Measurements from ENCODE around the gene FBLL1.
"Not testable (repeated sequence)": the region's sequence is repeated elsewhere in the genome, so short reads cannot be mapped to it uniquely, and the experiment has no call there.

Gene FBLL1

GRCh38 chr5:168568738-168569137 is 39.6 kb downstream of the FBLL1 start:
- no CpG with 5 or more reads among the region's 6 CpGs for WGBS, 2 donors (ENCODE audit: extremely low coverage in 2 of 2, insufficient read length in 2 of 2, insufficient replicate concordance in 1 of 2)
- no peak overlapping the region for H3K4me2 ChIP-seq (ENCODE audit: insufficient read depth, low read length, poor library complexity, severe bottlenecking)
- no peak overlapping the region for H2AFZ ChIP-seq (ENCODE audit: low read length)
- H3K27me3 ChIP-seq (ENCODE audit: control insufficient read depth in 3 of 3, insufficient read depth in 3 of 3, low read depth in 1 of 3, low read length in 3 of 3): no peaks in the 10 kb centered on the region
- H2BK15ac ChIP-seq (ENCODE audit: low read length): no peak overlapping the region
- no peak overlapping the region for H4K8ac ChIP-seq (ENCODE audit: low read depth, low read length)
- H2BK12ac ChIP-seq (ENCODE audit: low read length): no peak overlapping the region
- no peak overlapping the region for H2BK5ac ChIP-seq (ENCODE audit: low read length)
- no peak overlapping the region for H4K91ac ChIP-seq (ENCODE audit: low read depth, low read length, poor library complexity)
- no peaks in the 10 kb centered on the region for H3K4me1 ChIP-seq (ENCODE audit: control insufficient read depth in 2 of 2, insufficient read depth in 1 of 2, low read depth in 1 of 2, low read length in 2 of 2)
- DNase-seq (ENCODE audit: low spot score): no peak
- peaks cover 0 to 12% of the 10 kb centered on the region in 2 donors for H3K9me3 ChIP-seq (replicated peaks in 1 of 2; ENCODE audit: control insufficient read depth in 2 of 2, insufficient read depth in 1 of 2, low read depth in 1 of 2, low read length in 2 of 2)
- no peak overlapping the region for H3K23ac ChIP-seq (ENCODE audit: low read depth, low read length, poor library complexity)
- H3K4me3 ChIP-seq (ENCODE audit: low read length in 2 of 2): no peak overlapping the region
- no peak overlapping the region for H3K18ac ChIP-seq (ENCODE audit: low read length)
- no peak overlapping the region for H3K4ac ChIP-seq (ENCODE audit: low read length)
- H3K9ac ChIP-seq (ENCODE audit: low read depth, low read length, poor library complexity): no peak overlapping the region
- H3K14ac ChIP-seq (ENCODE audit: low read length): no peak overlapping the region
- H3K79me1 ChIP-seq (ENCODE audit: low read depth, low read length): peaks cover 5% of the 10 kb centered on the region
- H2AK5ac ChIP-seq (ENCODE audit: low read depth, low read length): no peak overlapping the region
- no peak overlapping the region for H2BK120ac ChIP-seq (ENCODE audit: low read depth, low read length)
- peaks cover 18 to 88% of the 10 kb centered on the region in 2 donors for H3K36me3 ChIP-seq (replicated peaks in 1 of 2; ENCODE audit: control insufficient read depth in 2 of 2, insufficient read depth in 2 of 2, low read length in 2 of 2)
- H3K27ac ChIP-seq (replicated peaks; ENCODE audit: low read length): no peak overlapping the region

DNA sequence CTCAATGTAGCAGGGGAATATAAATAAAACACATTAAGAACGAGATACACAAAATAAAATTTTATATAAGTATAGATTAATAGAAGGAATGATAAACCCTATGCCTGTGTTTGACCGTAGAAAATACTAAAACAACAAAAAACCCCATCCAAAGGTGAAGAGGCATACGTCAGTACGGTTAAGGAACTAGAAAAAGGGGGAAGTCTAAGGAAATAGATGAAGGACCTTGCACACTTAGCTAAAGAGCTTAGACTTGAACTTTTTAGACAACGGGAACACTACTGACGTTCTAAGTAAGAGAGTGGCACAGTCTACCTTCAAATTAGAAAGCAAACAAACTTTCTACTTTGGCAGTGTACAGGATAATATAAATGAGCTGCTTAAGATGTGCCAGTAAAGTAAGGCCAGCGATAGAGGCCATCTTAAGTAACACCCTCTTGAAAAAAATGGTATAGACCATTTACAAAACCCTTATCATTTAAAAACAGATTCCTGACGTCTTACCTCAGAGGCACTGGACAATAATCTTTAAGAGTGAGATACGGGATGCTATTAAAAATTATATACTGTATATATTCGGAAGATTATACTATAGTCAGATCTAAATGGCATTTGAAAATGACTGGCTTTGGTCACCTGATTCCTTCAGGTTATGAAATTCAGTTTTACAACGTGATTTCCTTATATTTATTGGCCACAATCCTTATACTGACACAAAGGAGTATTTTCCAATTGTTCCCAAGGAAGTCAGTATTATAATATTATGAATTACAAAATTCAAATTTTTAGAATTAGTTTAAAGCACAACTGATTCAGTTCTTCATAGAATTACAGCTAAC is 41.6 kb downstream of the FBLL1 start:
- no peak overlapping the region for H3K4me2 ChIP-seq (ENCODE audit: insufficient read depth, low read length, poor library complexity, severe bottlenecking)
- no peak overlapping the region for H2BK120ac ChIP-seq (ENCODE audit: low read depth, low read length)
- no peak overlapping the region for H3K9ac ChIP-seq (ENCODE audit: low read depth, low read length, poor library complexity)
- peaks cover 5% of the 10 kb centered on the region for H3K79me1 ChIP-seq (ENCODE audit: low read depth, low read length)
- H2BK15ac ChIP-seq (ENCODE audit: low read length): no peak overlapping the region
- H3K18ac ChIP-seq (ENCODE audit: low read length): no peak overlapping the region
- no peaks in the 10 kb centered on the region for H3K4me1 ChIP-seq (ENCODE audit: control insufficient read depth in 2 of 2, insufficient read depth in 1 of 2, low read depth in 1 of 2, low read length in 2 of 2)
- peaks cover 0 to 28% of the 10 kb centered on the region in 2 donors for H3K9me3 ChIP-seq (replicated peaks in 1 of 2; ENCODE audit: control insufficient read depth in 2 of 2, insufficient read depth in 1 of 2, low read depth in 1 of 2, low read length in 2 of 2)
- no peak overlapping the region for H3K4ac ChIP-seq (ENCODE audit: low read length)
- H2BK5ac ChIP-seq (ENCODE audit: low read length): no peak overlapping the region
- no peak overlapping the region for H4K8ac ChIP-seq (ENCODE audit: low read depth, low read length)
- peaks cover 14 to 85% of the 10 kb centered on the region in 2 donors for H3K36me3 ChIP-seq (replicated peaks in 1 of 2; ENCODE audit: control insufficient read depth in 2 of 2, insufficient read depth in 2 of 2, low read length in 2 of 2)
- no peak overlapping the region for H3K27ac ChIP-seq (replicated peaks; ENCODE audit: low read length)
- no peak for DNase-seq (ENCODE audit: low spot score)
- H4K91ac ChIP-seq (ENCODE audit: low read depth, low read length, poor library complexity): no peak overlapping the region
- H2AFZ ChIP-seq (ENCODE audit: low read length): no peak overlapping the region
- H2BK12ac ChIP-seq (ENCODE audit: low read length): no peak overlapping the region
- H3K23ac ChIP-seq (ENCODE audit: low read depth, low read length, poor library complexity): no peak overlapping the region
- no CpG with 5 or more reads among the region's 11 CpGs for WGBS, 2 donors (ENCODE audit: extremely low coverage in 2 of 2, insufficient read length in 2 of 2, insufficient replicate concordance in 1 of 2)
- no peak overlapping the region for H3K4me3 ChIP-seq (ENCODE audit: low read length in 2 of 2)
- H3K27me3 ChIP-seq (ENCODE audit: control insufficient read depth in 3 of 3, insufficient read depth in 3 of 3, low read depth in 1 of 3, low read length in 3 of 3): no peaks in the 10 kb centered on the region
- no peak overlapping the region for H2AK5ac ChIP-seq (ENCODE audit: low read depth, low read length)
- no peak overlapping the region for H3K14ac ChIP-seq (ENCODE audit: low read length)

DNA sequence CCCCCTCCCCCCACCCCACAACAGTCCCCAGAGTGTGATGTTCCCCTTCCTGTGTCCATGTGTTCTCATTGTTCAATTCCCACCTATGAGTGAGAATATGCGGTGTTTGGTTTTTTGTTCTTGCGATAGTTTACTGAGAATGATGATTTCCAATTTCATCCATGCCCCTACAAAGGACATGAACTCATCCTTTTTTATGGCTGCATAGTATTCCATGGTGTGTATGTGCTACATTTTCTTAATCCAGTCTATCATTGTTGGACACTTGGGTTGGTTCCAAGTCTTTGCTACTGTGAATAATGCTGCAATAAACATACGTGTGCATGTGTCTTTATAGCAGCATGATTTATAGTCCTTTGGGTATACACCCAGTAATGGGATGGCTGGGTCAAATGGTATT is 44.6 kb downstream of the FBLL1 start:
- not testable (repeated sequence) for H3K4ac ChIP-seq (ENCODE audit: low read length); H4K8ac ChIP-seq (ENCODE audit: low read depth, low read length); H3K9ac ChIP-seq (ENCODE audit: low read depth, low read length, poor library complexity); H2AFZ ChIP-seq (ENCODE audit: low read length); H3K18ac ChIP-seq (ENCODE audit: low read length); H2BK120ac ChIP-seq (ENCODE audit: low read depth, low read length); H3K4me1 ChIP-seq (ENCODE audit: control insufficient read depth in 2 of 2, insufficient read depth in 1 of 2, low read depth in 1 of 2, low read length in 2 of 2); H3K79me1 ChIP-seq (ENCODE audit: low read depth, low read length); H4K91ac ChIP-seq (ENCODE audit: low read depth, low read length, poor library complexity); H2AK5ac ChIP-seq (ENCODE audit: low read depth, low read length); H2BK12ac ChIP-seq (ENCODE audit: low read length); H3K27me3 ChIP-seq (ENCODE audit: control insufficient read depth in 3 of 3, insufficient read depth in 3 of 3, low read depth in 1 of 3, low read length in 3 of 3); H3K4me3 ChIP-seq (ENCODE audit: low read length in 2 of 2); DNase-seq (ENCODE audit: low spot score); H2BK5ac ChIP-seq (ENCODE audit: low read length); H2BK15ac ChIP-seq (ENCODE audit: low read length); H3K27ac ChIP-seq (replicated peaks; ENCODE audit: low read length); H3K23ac ChIP-seq (ENCODE audit: low read depth, low read length, poor library complexity); H3K14ac ChIP-seq (ENCODE audit: low read length); H3K4me2 ChIP-seq (ENCODE audit: insufficient read depth, low read length, poor library complexity, severe bottlenecking)
- Histone ChIP-seq H3K36me3 (replicated peaks in 1 of 2; ENCODE audit: control insufficient read depth in 2 of 2, insufficient read depth in 2 of 2, low read length in 2 of 2) (peaks cover 5 to 80% of the 10 kb centered on the region in 2 donors), H3K9me3 (replicated peaks in 1 of 2; ENCODE audit: control insufficient read depth in 2 of 2, insufficient read depth in 1 of 2, low read depth in 1 of 2, low read length in 2 of 2) (peaks cover 0 to 41% of the 10 kb centered on the region in 2 donors)
- WGBS, 2 donors (ENCODE audit: extremely low coverage in 2 of 2, insufficient read length in 2 of 2, insufficient replicate concordance in 1 of 2): no CpG with 5 or more reads among the region's 3 CpGs

DNA sequence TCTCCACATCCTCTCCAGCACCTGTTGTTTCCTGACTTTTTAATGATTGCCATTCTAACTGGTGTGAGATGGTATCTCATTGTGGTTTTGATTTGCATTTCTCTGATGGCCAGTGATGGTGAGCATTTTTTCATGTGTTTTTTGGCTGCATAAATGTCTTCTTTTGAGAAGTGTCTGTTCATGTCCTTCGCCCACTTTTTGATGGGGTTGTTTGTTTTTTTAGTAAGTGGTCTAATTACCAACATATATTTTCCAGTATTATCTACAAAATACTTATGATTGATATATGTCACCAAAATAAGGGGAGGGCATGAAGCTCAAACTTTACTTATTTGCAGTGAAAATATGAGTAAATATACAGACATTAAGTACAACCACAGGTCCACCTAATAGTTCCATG is 45.1 kb downstream of the FBLL1 start:
- not testable (repeated sequence) for H2BK5ac ChIP-seq (ENCODE audit: low read length); DNase-seq (ENCODE audit: low spot score); H4K91ac ChIP-seq (ENCODE audit: low read depth, low read length, poor library complexity); H2AFZ ChIP-seq (ENCODE audit: low read length); H3K9ac ChIP-seq (ENCODE audit: low read depth, low read length, poor library complexity); H2BK12ac ChIP-seq (ENCODE audit: low read length); H2BK15ac ChIP-seq (ENCODE audit: low read length); H3K18ac ChIP-seq (ENCODE audit: low read length); H3K23ac ChIP-seq (ENCODE audit: low read depth, low read length, poor library complexity); H3K79me1 ChIP-seq (ENCODE audit: low read depth, low read length); H3K4me2 ChIP-seq (ENCODE audit: insufficient read depth, low read length, poor library complexity, severe bottlenecking); H3K27me3 ChIP-seq (ENCODE audit: control insufficient read depth in 3 of 3, insufficient read depth in 3 of 3, low read depth in 1 of 3, low read length in 3 of 3); H2BK120ac ChIP-seq (ENCODE audit: low read depth, low read length); H3K4me3 ChIP-seq (ENCODE audit: low read length in 2 of 2); H3K4me1 ChIP-seq (ENCODE audit: control insufficient read depth in 2 of 2, insufficient read depth in 1 of 2, low read depth in 1 of 2, low read length in 2 of 2); H3K27ac ChIP-seq (replicated peaks; ENCODE audit: low read length); H4K8ac ChIP-seq (ENCODE audit: low read depth, low read length); H3K4ac ChIP-seq (ENCODE audit: low read length); H3K14ac ChIP-seq (ENCODE audit: low read length); H2AK5ac ChIP-seq (ENCODE audit: low read depth, low read length)
- H3K9me3 ChIP-seq (replicated peaks in 1 of 2; ENCODE audit: control insufficient read depth in 2 of 2, insufficient read depth in 1 of 2, low read depth in 1 of 2, low read length in 2 of 2): peaks cover 0 to 41% of the 10 kb centered on the region in 2 donors
- peaks cover 4 to 78% of the 10 kb centered on the region in 2 donors for H3K36me3 ChIP-seq (replicated peaks in 1 of 2; ENCODE audit: control insufficient read depth in 2 of 2, insufficient read depth in 2 of 2, low read length in 2 of 2)
- WGBS, 2 donors (ENCODE audit: extremely low coverage in 2 of 2, insufficient read length in 2 of 2, insufficient replicate concordance in 1 of 2): no CpG with 5 or more reads among the region's 1 CpG
